ENCODE measurements around the gene CDK18.

The CDK18 gene

GRCh38 chr1:205582046-205582445 lies 77.6 kb downstream of the CDK18 start:
- no peak for TF ChIP-seq CTCF (IDR thresholded peaks at IDR 0.05; ENCODE audit: low read depth, low read length, missing control alignments)
- no peak overlapping the region for H3K4me3 ChIP-seq (ENCODE audit: low read depth, low read length)
- no peak overlapping the region for H3K27ac ChIP-seq
- peaks cover 28% of the 10 kb centered on the region for H3K27me3 ChIP-seq (replicated peaks)
- in situ Hi-C loops (cut with HindIII; ENCODE audit: low pct_ligation_motif_present, low sequenced_read_pairs), result no loop called here
- DNase-seq, result no peak
- H3K36me3 ChIP-seq (replicated peaks), result no peaks in the 10 kb centered on the region

Data from brain microvascular endothelial cell (primary cell).